H1 (cell line): ENCODE measurements around the gene C3orf49. TPM values are rescaled to one million over a fixed set of nuclear protein-coding genes. Genes with fewer than 3 reads are reported as not detected.

Experiments
- CHD7 ChIP-seq: fragments of 300-600 bp; sonication (generic); IDR thresholded peaks from 2 replicates; pipeline ENCODE4 v1.7.1; 2012; ENCODE audit warnings: low read length, moderate library complexity, mild to moderate bottlenecking, inconsistent platforms; ENCODE audit not compliant: insufficient replicate concordance
- HDAC2 ChIP-seq, 2 experiments: fragments of 300-600 bp in 1 of 2; sonication (generic) in 1 of 2; IDR thresholded peaks; 2 replicates each; pipeline ENCODE4 v1.6.1; 2011 to 2012; ENCODE audit warnings: low read depth in 2 of 2, low read length in 2 of 2, mild to moderate bottlenecking in 2 of 2, moderate library complexity in 2 of 2, borderline replicate concordance in 1 of 2, inconsistent platforms in 1 of 2
- KDM5A ChIP-seq: fragments of 200-600 bp; IDR thresholded peaks from 2 replicates; pipeline ENCODE4 v1.7.1; 2012; ENCODE audit warnings: mild to moderate bottlenecking, low read length, inconsistent platforms, mixed read lengths
- MAFK ChIP-seq: IDR thresholded peaks from 2 replicates; pipeline ENCODE4 v1.6.1; 2012; ENCODE audit warnings: low read depth, mild to moderate bottlenecking, improper control_type of control experiment, low read length
- SP1 ChIP-seq: IDR thresholded peaks from 2 replicates; pipeline ENCODE4 v1.6.1; 2011; ENCODE audit warnings: low read depth, low read length
- polyA plus RNA-seq, 7 experiments: library from polyadenylated mRNA; depleted of rRNA in 3 of 7; stranded (reverse) in 5 of 7; unstranded in 2 of 7; fragments of >200 nt in 5 of 7; fragments of 200-250 nt in 2 of 7; gene quantifications; 1 replicate in 5 of 7; 2 replicates in 1 of 7; 4 replicates in 1 of 7; pipeline versions ENCODE4 v1.2.1 to v1.2.3, GENCODE V29; 2011 to 2013; ENCODE audit warnings: missing spikeins in 2 of 7, mixed read lengths in 2 of 7
- total RNA-seq: library from RNA; stranded (reverse); fragmentation: NEBNext Ultra II Directional; extraction: Animal tissue kit (Norgen Biotek cat#: 25700); gene quantifications from 2 replicates; pipeline ENCODE4 v1.2.1, GENCODE V29; 2021

C3orf49 gene
- total and polyA plus RNA-seq, 2 of the 8 experiments (the other 6 are each of a cell fraction or from before 2014, with no cell fraction given): not detected

GRCh38 chr3:63874769-63875168 lies 55.7 kb downstream of the C3orf49 start (continued):
- TF ChIP-seq CHD7 (no peak), HDAC2 (IDR thresholded peaks at IDR 0.05; ENCODE audit: borderline replicate concordance in 1 of 2, low read depth in 2 of 2, low read length in 2 of 2) (no peak), MAFK (no peak), KDM5A (no peak), SP1 (no peak)
- TF ChIP-seq, all 59 proteins: peak for 0
